ENCODE data around the gene RGS12.

Gene RGS12

DNA sequence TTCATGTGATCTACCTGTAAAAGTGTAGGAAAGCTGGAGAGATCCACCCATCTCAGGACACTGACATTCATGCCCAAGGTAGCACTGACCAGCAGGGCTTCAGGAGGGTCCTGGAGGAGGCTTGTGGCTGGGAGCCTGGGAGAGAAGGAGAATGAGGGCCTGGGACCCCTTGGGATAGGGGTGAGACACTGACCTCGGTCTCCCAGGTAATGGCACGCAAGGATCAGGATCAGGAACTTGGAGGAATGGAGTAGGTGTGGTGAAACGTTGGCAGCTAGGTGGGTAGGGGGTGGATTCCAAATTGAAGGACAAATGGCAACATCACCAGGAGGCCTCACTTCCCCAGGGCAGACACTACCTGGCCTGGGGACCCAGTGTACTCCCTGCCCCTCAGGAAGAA is 12.4 kb upstream of the RGS12 start:
- DNase-seq: no peak

- DNase-seq: no peak
Observed at GRCh38 chr4:3283483-3283882, 9.3 kb upstream of the RGS12 start.

DNA sequence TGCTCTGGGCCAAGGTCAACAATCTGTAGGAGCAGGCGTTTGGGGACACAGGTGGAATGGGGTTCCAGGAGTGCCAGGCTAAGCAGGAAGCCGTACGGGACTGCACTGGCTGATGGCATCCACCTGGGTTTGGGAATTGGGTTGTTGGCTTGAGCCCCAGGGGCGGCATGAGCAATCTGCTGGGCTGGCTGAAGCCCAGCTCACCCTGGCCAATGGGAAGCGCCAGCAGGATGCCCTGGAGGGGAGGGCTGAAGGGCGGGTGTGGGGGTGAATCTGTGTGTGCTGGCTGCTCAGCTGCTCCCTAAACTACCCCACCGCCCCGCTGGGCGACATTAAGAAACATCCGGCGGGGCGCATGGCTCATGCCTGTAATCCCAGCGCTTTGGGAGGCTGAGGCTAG is 8.9 kb upstream of the RGS12 start:
- DNase-seq: no peak

- no peak for DNase-seq
Observed at GRCh38 chr4:3284734-3285557, 7.9 kb upstream of the RGS12 start.

- no peak for DNase-seq
Observed at GRCh38 chr4:3285558-3286334, 7.1 kb upstream of the RGS12 start.

DNA sequence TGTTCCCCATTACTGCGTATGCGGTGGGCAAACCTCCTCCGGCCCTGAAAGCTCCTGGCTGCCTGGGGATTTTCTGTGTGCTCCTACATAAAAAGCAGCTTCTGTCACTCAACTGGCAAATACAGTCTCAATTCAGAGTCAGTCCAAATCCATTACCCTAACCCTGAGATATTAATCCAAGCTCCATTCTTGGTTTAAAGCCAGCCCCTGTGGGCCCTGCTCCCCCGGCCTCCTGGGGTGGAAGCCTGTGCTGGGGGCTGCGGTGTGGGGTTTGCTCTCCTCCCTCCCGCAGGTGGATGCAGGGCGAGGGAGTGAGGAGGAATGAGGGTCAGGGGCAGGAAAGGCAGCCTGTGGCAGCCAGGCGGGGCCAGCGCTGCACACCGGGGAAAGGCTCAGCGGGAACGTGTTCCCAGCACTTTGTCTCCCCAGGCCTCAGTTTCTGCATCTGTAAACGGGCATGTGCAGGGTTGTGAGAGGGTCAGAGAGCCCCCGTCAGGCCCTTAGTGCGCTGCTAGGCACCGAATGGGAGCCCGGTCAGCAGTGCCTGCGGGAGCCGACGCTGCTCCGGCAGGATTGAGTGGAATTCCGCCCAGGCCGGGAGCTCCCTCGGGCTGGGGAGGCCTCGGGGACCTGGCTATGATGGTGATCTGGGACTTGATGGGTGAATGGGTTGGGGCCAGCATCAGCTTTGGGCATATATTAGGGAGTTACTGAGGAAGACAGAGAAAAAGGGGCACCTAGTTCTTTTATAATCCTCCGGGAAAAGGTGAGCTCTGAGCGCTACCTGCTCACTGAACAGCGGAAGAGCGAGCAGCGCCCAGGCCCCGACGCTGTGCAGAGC is 6.3 kb upstream of the RGS12 start:
- DNase-seq: no peak

GRCh38 chr4:3287271-3287971 is 5.4 kb upstream of the RGS12 start:
- no peak for DNase-seq

DNA sequence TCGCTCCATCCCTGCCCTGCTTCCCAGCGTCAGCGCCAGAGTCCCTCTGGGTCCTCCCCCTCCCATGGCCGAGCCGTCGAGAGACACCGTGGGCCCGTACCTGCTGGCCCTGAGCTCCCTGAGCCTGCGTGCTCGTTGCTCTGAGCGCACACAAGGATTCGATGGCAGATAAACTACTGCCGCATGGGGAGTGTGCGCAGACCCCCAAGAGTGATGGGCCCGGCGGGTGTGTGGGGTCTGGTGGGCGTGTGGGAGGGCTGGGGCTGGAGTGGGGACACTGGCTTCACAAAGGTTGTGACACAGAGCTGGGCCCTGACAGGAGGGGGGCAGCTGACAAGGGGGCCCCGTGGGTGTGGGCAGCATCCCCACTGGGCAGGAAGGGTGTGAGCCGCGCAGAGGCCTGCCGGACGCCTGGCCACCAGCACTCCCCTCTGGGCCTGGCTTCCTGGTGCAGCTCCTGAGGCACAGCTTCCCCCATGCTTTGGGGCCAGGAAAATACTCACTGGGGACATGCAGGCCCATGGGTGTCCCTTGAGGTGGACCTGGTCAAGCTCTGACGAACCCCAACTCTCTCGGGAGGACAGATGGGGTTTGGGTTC is 4.8 kb upstream of the RGS12 start:
- DNase-seq: no peak

DNA sequence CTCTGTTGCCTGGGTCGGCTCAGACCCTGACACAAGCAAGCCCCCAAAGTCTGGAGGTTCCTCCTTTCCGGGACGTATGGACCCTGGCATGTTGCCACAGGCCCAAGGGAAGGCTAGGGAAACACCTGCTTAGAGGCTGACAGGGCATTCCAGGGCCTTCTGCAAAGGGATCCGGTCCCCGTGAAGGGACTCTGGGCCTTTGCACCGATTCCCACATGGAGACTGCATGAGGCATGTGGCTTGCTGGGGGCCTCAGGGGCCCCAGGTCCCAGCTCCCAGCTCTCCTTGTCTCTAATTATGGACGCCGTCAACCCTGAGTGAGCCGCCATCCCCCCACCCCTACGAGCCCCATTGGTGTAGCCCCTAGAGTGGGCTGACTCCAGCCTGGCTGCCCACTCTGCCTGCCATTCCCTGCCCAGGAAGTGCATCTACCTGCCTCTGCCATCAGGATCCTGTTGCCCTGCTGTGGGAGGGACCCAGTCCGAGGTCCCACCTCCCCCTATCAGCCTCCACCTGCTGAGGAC is 4.2 kb upstream of the RGS12 start:
- no peak for DNase-seq

DNA sequence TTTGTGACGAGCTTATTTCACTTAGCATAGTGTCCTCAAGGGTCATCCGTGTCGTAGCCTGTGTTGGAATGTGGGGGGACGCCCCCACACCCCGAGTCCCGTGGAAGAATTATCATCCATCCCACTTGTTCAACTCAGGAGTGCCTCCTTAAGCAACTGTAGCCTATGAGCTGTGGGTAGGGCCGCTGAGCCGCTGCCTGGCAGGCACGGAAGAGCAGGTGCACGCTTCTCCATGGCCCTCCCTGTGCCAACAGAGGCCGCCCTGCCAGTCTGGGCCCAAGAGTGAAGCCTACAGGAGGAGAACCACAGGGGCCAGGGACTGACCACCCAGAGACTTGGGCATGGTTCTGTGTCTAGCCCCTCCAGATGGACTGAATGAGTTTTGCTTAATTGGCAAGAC is 2.3 kb upstream of the RGS12 start:
- no peak for DNase-seq

DNA sequence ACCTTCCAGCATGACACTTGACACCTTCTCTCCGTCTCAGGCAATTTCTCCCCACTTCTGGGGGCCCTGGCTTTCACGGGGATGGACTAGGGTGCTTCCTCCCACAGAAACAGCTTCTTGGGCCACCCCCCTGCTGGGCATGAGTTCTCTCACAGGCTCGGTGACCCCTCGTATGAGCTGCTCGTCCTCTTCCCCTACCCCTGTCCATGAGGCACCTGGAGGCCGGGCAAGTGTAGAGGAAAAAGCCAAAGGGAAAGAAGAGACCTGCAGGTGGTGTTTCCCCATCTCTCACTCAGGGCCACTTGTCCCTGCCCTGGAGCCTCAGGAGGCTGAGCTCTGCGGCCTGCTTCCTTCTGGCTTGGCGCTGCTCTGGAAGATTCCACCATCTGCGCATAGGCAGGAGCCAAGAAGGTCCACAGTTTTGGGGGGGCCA is 1.9 kb upstream of the RGS12 start:
- no peak for DNase-seq

DNA sequence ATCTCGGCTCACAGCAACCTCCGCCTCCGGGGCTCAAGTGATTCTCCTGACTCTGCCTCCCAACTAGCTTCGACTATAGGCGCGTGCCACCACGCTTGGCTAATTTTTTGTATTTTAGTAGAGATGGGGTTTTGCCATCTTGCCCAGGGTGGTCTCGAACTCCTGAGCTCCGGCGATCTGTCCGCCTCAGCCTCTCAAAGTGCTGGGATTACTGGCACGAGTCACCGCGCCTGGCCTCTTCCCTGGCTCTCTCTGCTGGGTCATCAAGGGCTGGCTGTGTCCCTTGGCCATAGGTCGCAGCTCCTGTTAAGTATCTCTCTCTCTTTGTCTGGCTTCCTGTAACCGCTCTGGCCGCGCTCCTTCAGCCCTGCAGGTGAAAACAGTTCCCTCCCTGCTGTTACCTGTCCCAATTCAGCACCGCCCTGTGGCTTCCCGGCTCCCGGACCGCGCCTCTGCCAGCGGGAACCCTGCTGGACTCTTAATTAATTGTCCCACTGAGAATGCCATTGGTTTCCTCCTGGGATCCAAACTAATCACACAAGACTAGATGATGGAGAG is 1.3 kb upstream of the RGS12 start:
- DNase-seq: peak; percentile 22

DNA sequence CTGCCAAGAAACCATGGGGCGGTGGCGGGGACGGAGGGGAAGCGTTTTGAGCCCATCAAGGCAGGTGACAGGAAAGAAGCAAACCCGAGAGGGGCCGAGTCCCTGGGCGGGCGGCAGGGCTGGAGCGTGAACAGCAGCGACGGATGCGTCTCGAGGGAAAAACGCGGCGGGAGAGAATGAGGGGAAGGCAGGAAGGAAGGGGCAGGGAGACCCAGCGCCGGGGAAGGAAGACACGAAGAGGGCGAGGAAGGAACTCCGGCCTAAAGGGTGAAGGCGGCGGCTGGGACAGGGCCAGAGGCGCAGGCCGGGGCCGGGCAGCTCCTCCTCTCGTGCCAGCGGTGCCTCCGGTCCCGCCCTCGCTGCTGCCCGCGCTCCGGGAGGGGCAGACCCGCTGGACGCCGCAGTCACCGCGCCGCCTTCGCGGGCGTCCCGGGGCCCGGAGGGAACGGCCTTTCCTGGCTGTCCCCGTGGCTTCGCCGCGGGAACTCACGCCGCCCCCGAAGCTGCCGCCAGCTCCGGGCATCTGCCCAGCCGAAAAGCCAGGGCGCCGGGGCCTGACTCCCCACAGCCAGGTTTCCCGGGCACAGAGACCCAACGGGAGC is 751 bp upstream of the RGS12 start:
- no peak for DNase-seq

- DNase-seq: no peak
Observed at GRCh38 chr4:3293401-3294391, 875 bp downstream of the RGS12 start.

- no peak for DNase-seq
Observed at GRCh38 chr4:3294401-3295241, 1.8 kb downstream of the RGS12 start.

GRCh38 chr4:3295837-3296624 is 3.2 kb downstream of the RGS12 start:
- no peak for DNase-seq

GRCh38 chr4:3296651-3297050 is 3.8 kb downstream of the RGS12 start:
- no peak for DNase-seq

All from NCI-H2081 treated with DMSO at 0.1 percent for 48 hours (cell line).